PFSK-1 (cell line): Measurements from ENCODE around the gene TMEM191C.

Source experiments
- POLR2AphosphoS5 ChIP-seq: IDR thresholded peaks from 2 replicates; pipeline ENCODE4 v1.6.1; 2012; ENCODE audit warnings: low read depth, mild to moderate bottlenecking, control low read depth, low read length, moderate library complexity
- SIN3A ChIP-seq: IDR thresholded peaks from 2 replicates; pipeline ENCODE4 v1.6.1; 2012; ENCODE audit warnings: mild to moderate bottlenecking, low read length, moderate library complexity, borderline replicate concordance; ENCODE audit not compliant: insufficient read depth
- TAF1 ChIP-seq: IDR thresholded peaks from 2 replicates; pipeline ENCODE4 v1.6.1; 2012; ENCODE audit warnings: low read length, control low read depth, borderline replicate concordance; ENCODE audit not compliant: insufficient read depth
- TF ChIP-seq, protein P1 (sequence below), 2 experiments: IDR thresholded peaks; 2 replicates each; pipeline versions ENCODE4 v1.6.1 to v1.8.0; 2011 to 2012; ENCODE audit warnings: low read depth in 2 of 2, low read length in 2 of 2, control low read depth in 1 of 2, inconsistent platforms in 1 of 2, mild to moderate bottlenecking in 1 of 2, moderate library complexity in 1 of 2; ENCODE audit not compliant: insufficient read depth in 1 of 2

DNA sequence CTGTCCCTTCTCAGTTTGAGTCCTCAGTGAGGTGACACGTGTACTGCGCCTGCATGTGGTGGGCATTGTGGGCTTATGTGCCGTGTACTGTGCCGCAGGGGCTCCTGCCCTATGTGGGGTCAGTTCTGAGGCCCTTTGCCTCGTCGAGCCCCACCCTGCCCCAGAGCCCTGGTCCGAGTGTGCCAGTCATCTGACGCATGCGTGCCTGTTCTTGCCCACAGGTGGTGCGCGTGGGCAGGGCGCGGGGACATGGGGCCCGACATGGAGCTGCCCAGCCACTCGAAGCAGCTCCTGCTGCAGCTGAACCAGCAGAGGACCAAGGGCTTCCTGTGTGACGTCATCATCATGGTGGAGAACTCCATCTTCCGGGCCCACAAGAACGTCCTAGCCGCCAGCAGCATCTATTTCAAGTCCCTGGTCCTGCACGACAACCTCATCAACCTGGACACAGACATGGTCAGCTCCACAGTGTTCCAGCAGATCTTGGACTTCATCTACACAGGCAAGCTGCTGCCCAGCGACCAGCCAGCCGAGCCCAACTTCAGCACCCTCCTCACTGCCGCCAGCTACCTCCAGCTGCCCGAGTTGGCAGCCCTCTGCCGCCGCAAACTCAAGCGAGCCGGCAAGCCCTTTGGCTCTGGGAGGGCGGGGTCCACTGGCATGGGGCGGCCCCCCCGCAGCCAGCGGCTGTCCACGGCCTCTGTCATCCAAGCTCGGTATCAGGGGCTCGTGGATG, 22.3 kb upstream of the TMEM191C start:
- TF ChIP-seq POLR2AphosphoS5: no peak
- TF ChIP-seq, protein P1, sequence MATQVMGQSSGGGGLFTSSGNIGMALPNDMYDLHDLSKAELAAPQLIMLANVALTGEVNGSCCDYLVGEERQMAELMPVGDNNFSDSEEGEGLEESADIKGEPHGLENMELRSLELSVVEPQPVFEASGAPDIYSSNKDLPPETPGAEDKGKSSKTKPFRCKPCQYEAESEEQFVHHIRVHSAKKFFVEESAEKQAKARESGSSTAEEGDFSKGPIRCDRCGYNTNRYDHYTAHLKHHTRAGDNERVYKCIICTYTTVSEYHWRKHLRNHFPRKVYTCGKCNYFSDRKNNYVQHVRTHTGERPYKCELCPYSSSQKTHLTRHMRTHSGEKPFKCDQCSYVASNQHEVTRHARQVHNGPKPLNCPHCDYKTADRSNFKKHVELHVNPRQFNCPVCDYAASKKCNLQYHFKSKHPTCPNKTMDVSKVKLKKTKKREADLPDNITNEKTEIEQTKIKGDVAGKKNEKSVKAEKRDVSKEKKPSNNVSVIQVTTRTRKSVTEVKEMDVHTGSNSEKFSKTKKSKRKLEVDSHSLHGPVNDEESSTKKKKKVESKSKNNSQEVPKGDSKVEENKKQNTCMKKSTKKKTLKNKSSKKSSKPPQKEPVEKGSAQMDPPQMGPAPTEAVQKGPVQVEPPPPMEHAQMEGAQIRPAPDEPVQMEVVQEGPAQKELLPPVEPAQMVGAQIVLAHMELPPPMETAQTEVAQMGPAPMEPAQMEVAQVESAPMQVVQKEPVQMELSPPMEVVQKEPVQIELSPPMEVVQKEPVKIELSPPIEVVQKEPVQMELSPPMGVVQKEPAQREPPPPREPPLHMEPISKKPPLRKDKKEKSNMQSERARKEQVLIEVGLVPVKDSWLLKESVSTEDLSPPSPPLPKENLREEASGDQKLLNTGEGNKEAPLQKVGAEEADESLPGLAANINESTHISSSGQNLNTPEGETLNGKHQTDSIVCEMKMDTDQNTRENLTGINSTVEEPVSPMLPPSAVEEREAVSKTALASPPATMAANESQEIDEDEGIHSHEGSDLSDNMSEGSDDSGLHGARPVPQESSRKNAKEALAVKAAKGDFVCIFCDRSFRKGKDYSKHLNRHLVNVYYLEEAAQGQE (IDR thresholded peaks at IDR 0.05; ENCODE audit: insufficient read depth in 1 of 2, low read depth in 2 of 2, low read length in 2 of 2): no peak
- no peak for TF ChIP-seq TAF1
- TF ChIP-seq SIN3A: no peak
